HCT116 (cell line): ENCODE results near the gene PDE6B. TPM values are rescaled to one million over a fixed set of nuclear protein-coding genes. Genes with fewer than 3 reads are reported as not detected.

Source experiments
- ATAC-seq: fragments of 200-7000 bp; cut with Tn5 transposase; 2 replicates; pipeline ENCODE4 v1.9.1; 2020; ENCODE audit warnings: mild to moderate bottlenecking, moderate library complexity
- BruUV-seq: library from RNA; stranded (reverse); fragments of 400-500 nt; replicated peaks from 2 replicates; lab custom pipeline; 2021; lab: Mats Ljungman, UMichigan
- CTCF ChIA-PET: fragments of 300-600 bp; sonication (Branson Sonifier 250); formaldehyde crosslinking; loops from one replicate; lab custom pipeline; 2021; ENCODE audit warnings: antibody characterized with exemption; lab: Charles Lee
- POLR2A ChIA-PET: fragments of 300-600, 350-600 bp; sonication (Branson Sonifier 250); formaldehyde crosslinking; loops from one replicate; lab custom pipeline; 2021; ENCODE audit warnings: antibody characterized with exemption; lab: Charles Lee
- RAD21 ChIA-PET, 2 experiments: fragments of 300-600 bp; sonication (Branson Sonifier 250); formaldehyde crosslinking; loops; one replicate each; lab custom pipeline; 2023; ENCODE audit warnings: low total read pairs in 2 of 2; ENCODE audit not compliant: uncharacterized antibody in 2 of 2, unreplicated experiment in 2 of 2, low non-redundant PET in 1 of 2; lab: Charles Lee
- DNase-seq: peaks from one replicate; pipeline ENCODE4 v3.0.0-alpha.2; 2010; ENCODE audit warnings: low read depth, low spot score
- H2AFZ ChIP-seq: fragments of 200-600 bp; shearing (Covaris generic), sonication (generic); 2 replicates; pipeline ENCODE4 v1.6.1; 2017; ENCODE audit warnings: low read depth, mixed run types, mixed read lengths, antibody characterized with exemption, low read length; ENCODE audit not compliant: poor library complexity, severe bottlenecking
- H3K27ac ChIP-seq: 2 replicates; pipeline ENCODE4 v1.5.1; 2012; ENCODE audit warnings: low read depth, low read length
- H3K27me3 ChIP-seq: fragments of 200-600 bp; sonication (generic); 2 replicates; pipeline ENCODE4 v1.6.1; 2016; ENCODE audit warnings: mixed run types, low read length, mixed read lengths; ENCODE audit not compliant: insufficient read depth
- H3K36me3 ChIP-seq, 2 experiments: fragments of 200-500 bp in 1 of 2; fragments of 200-600 bp in 1 of 2; sonication (Bioruptor generic) in 1 of 2; sonication (generic) in 1 of 2; 2 replicates each; pipeline versions ENCODE4 v1.5.1 to v1.6.1; 2014 to 2016; ENCODE audit warnings: low read length in 2 of 2, inconsistent platforms in 1 of 2, mixed read lengths in 1 of 2, mixed run types in 1 of 2; ENCODE audit not compliant: insufficient read depth in 2 of 2, control insufficient read depth in 1 of 2
- H3K4me1 ChIP-seq, 2 experiments: fragments of 200-600 bp in 1 of 2; sonication (generic) in 1 of 2; 2 replicates each; pipeline versions ENCODE4 v1.5.1 to v1.6.1; 2012 to 2017; ENCODE audit warnings: low read length in 2 of 2, inconsistent platforms in 1 of 2, mild to moderate bottlenecking in 1 of 2, mixed read lengths in 1 of 2, mixed run types in 1 of 2, moderate library complexity in 1 of 2; ENCODE audit not compliant: insufficient read depth in 2 of 2, control insufficient read depth in 1 of 2
- H3K4me2 ChIP-seq: fragments of 200-600 bp; sonication (generic); 2 replicates; pipeline ENCODE4 v1.6.1; 2017; ENCODE audit warnings: mixed run types, low read length, mixed read lengths
- H3K4me3 ChIP-seq, 2 experiments: fragments of 200-600 bp in 1 of 2; sonication (generic) in 1 of 2; replicated peaks in 1 of 2; 2 replicates each; pipeline ENCODE4 v1.5.1; 2011 to 2016; ENCODE audit warnings: low read length in 2 of 2, control low read depth in 1 of 2, low read depth in 1 of 2, mild to moderate bottlenecking in 1 of 2, mixed read lengths in 1 of 2, mixed run types in 1 of 2
- H3K79me2 ChIP-seq: fragments of 200-600 bp; sonication (generic); 2 replicates; pipeline ENCODE4 v1.6.1; 2017; ENCODE audit warnings: mild to moderate bottlenecking, mixed run types, low read length, moderate library complexity, mixed read lengths; ENCODE audit not compliant: insufficient read depth
- H3K9ac ChIP-seq: fragments of 200-600 bp; sonication (generic); 2 replicates; pipeline ENCODE4 v1.6.1; 2016; ENCODE audit warnings: low read length, mixed read lengths
- H3K9me2 ChIP-seq: fragments of 200-600 bp; sonication (generic), shearing (Covaris generic); 2 replicates; pipeline ENCODE4 v1.6.1; 2017; ENCODE audit warnings: mixed run types, mild to moderate bottlenecking, moderate library complexity; ENCODE audit not compliant: insufficient read depth
- H3K9me3 ChIP-seq, 2 experiments: fragments of 200-500 bp in 1 of 2; fragments of 200-600 bp in 1 of 2; sonication (Bioruptor generic) in 1 of 2; sonication (generic) in 1 of 2; 2 replicates each; pipeline ENCODE4 v1.6.1; 2014 to 2017; ENCODE audit warnings: low read length in 2 of 2, mixed read lengths in 2 of 2, inconsistent platforms in 1 of 2, low read depth in 1 of 2, mild to moderate bottlenecking in 1 of 2, mixed run types in 1 of 2, moderate library complexity in 1 of 2; ENCODE audit not compliant: control insufficient read depth in 1 of 2, insufficient read depth in 1 of 2
- H4K20me1 ChIP-seq: fragments of 200-600 bp; sonication (generic), shearing (Covaris generic); 2 replicates; pipeline ENCODE4 v1.6.1; 2017; ENCODE audit warnings: mixed run types, mild to moderate bottlenecking, moderate library complexity; ENCODE audit not compliant: insufficient read depth
- CBX3 ChIP-seq: IDR thresholded peaks from 2 replicates; pipeline ENCODE4 v1.6.1; 2012; ENCODE audit warnings: low read depth
- CEBPB ChIP-seq: IDR thresholded peaks from 2 replicates; pipeline ENCODE4 v1.6.1; 2012; ENCODE audit warnings: low read depth
- EGR1 ChIP-seq: IDR thresholded peaks from 2 replicates; pipeline ENCODE4 v1.6.1; 2012; ENCODE audit warnings: low read depth
- ELF1 ChIP-seq: IDR thresholded peaks from 2 replicates; pipeline ENCODE4 v1.6.1; 2012; ENCODE audit warnings: low read depth, borderline replicate concordance
- EZH2 ChIP-seq: fragments of 200-600 bp; sonication (generic); IDR thresholded peaks from 2 replicates; pipeline ENCODE4 v1.6.1; 2017; ENCODE audit warnings: antibody characterized with exemption, mixed run types
- EZH2phosphoT487 ChIP-seq: fragments of 200-600 bp; IDR thresholded peaks from 2 replicates; pipeline ENCODE4 v1.6.1; 2018; ENCODE audit warnings: antibody characterized with exemption, borderline replicate concordance
- JUND ChIP-seq: IDR thresholded peaks from 2 replicates; pipeline ENCODE4 v1.6.1; 2012
- MAX ChIP-seq: IDR thresholded peaks from 2 replicates; pipeline ENCODE4 v1.6.1; 2012
- POLR2A ChIP-seq: IDR thresholded peaks from 2 replicates; pipeline ENCODE4 v1.7.0; 2011; ENCODE audit warnings: borderline replicate concordance; ENCODE audit not compliant: insufficient read depth, insufficient read length; ENCODE audit errors: extremely low read depth
- POLR2AphosphoS5 ChIP-seq: IDR thresholded peaks from 2 replicates; pipeline ENCODE4 v1.6.1; 2011; ENCODE audit warnings: mild to moderate bottlenecking, low read depth, low read length, moderate library complexity
- RAD21 ChIP-seq: IDR thresholded peaks from 2 replicates; pipeline ENCODE4 v1.6.1; 2012; ENCODE audit warnings: low read depth, mild to moderate bottlenecking
- SIN3A ChIP-seq: IDR thresholded peaks from 2 replicates; pipeline ENCODE4 v1.6.1; 2012; ENCODE audit warnings: low read depth
- SRF ChIP-seq: IDR thresholded peaks from 2 replicates; pipeline ENCODE4 v1.6.1; 2012; ENCODE audit warnings: low read depth
- TCF7L2 ChIP-seq: IDR thresholded peaks from 2 replicates; pipeline ENCODE4 v1.7.0; 2011; ENCODE audit warnings: borderline replicate concordance, inconsistent platforms; ENCODE audit not compliant: insufficient read depth, insufficient read length; ENCODE audit errors: extremely low read depth
- YY1 ChIP-seq: IDR thresholded peaks from 2 replicates; pipeline ENCODE4 v1.6.1; 2011; ENCODE audit warnings: low read length, low read depth, moderate library complexity, mild to moderate bottlenecking; ENCODE audit not compliant: insufficient replicate concordance; ENCODE audit errors: extremely low read depth
- ZBTB33 ChIP-seq: IDR thresholded peaks from 2 replicates; pipeline ENCODE4 v1.6.1; 2011; ENCODE audit warnings: mild to moderate bottlenecking, low read length, moderate library complexity; ENCODE audit not compliant: insufficient replicate concordance; ENCODE audit errors: extremely low read depth
- ZFX ChIP-seq: fragments of 450-650 bp; IDR thresholded peaks from 2 replicates; pipeline ENCODE4 v1.6.1; 2017
- ZNF274 ChIP-seq: fragments of 200-500 bp; sonication (Bioruptor generic); IDR thresholded peaks from 2 replicates; pipeline ENCODE4 v1.6.1; 2014; ENCODE audit warnings: mild to moderate bottlenecking, low read depth, low read length, inconsistent platforms
- intact Hi-C: fragments of 100-400 bp; cut with micrococcal nuclease; formaldehyde crosslinking; loops from 2 replicates; pipeline ENCODE4 v1.10.0; 2022
- total RNA-seq: library from RNA; stranded (reverse); gene quantifications from one replicate; pipeline ENCODE4 v1.2.1, GENCODE V29; 2021; ENCODE audit not compliant: unreplicated experiment
- TF ChIP-seq, protein P1 (sequence below): IDR thresholded peaks from 2 replicates; pipeline ENCODE4 v1.6.1; 2012

The PDE6B gene
- total RNA-seq, 1 experiment from 2014 or later = not detected

DNA sequence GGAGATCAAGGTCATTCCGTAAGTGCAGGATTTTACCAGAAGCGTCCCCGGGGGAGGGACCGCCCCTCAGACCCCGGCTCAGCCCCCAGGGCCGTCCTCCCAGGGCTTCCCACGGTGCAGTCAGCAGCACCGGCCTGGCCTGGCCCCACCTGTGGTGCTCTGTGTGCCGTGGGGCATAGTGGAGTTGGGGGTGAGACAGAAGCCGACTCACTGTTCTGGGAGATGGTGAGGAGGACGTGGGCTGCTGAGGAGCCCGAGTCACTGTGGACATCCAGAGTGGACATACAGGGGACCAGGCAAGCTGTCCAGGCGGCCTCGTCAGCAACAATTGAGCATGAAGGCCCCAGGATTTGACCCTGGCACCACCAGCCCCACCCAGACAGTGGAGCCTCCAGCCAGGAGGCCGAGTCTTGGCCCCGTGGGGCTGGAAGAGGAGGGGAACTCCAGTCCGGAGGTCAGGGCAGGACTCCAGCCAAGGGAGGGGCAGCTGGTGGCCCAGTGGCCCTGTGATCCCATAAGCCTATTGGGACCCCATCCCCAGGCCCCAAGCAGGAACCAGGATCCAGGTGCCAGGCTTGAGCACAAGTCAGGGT, 29.6 kb downstream of the PDE6B start:
- RAD21 ChIA-PET = no interaction called here
- Histone ChIP-seq H3K27ac (no peak overlapping the region), H3K9ac (no peak overlapping the region), H3K27me3 (no peaks in the 10 kb centered on the region), H2AFZ (no peak overlapping the region), H3K4me1 (no peaks in the 10 kb centered on the region), H3K79me2 (no peaks in the 10 kb centered on the region), H3K9me3 (no peaks in the 10 kb centered on the region)
- no peak for ATAC-seq
- CTCF ChIA-PET = no interaction called here
- POLR2A ChIA-PET = no interaction called here
- DNase-seq = no peak
- intact Hi-C loops = no loop called here
- TF ChIP-seq ZBTB33 (no peak), EGR1 (no peak), ELF1 (no peak), TCF7L2 (no peak), MAX (no peak), POLR2AphosphoS5 (no peak), ZFX (no peak), SIN3A (no peak), ZNF274 (no peak), POLR2A (no peak), EZH2 (no peak), JUND (no peak), EZH2phosphoT487 (no peak), RAD21 (no peak), CEBPB (no peak), CBX3 (no peak), YY1 (no peak), SRF (no peak)
- TF ChIP-seq, protein P1, sequence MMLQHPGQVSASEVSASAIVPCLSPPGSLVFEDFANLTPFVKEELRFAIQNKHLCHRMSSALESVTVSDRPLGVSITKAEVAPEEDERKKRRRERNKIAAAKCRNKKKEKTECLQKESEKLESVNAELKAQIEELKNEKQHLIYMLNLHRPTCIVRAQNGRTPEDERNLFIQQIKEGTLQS = no peak
- TF ChIP-seq, all 23 proteins: peak for 0
- no peak overlapping the region for H3K4me2 ChIP-seq
- H3K9me2 ChIP-seq = no peaks in the 10 kb centered on the region
- no TSS peak for BruUV-seq
- H3K4me3 ChIP-seq = no peak overlapping the region
- no peaks in the 10 kb centered on the region for H4K20me1 ChIP-seq
- no peaks in the 10 kb centered on the region for H3K36me3 ChIP-seq
